ENCODE results near the gene ANK2.

Gene ANK2

DNA sequence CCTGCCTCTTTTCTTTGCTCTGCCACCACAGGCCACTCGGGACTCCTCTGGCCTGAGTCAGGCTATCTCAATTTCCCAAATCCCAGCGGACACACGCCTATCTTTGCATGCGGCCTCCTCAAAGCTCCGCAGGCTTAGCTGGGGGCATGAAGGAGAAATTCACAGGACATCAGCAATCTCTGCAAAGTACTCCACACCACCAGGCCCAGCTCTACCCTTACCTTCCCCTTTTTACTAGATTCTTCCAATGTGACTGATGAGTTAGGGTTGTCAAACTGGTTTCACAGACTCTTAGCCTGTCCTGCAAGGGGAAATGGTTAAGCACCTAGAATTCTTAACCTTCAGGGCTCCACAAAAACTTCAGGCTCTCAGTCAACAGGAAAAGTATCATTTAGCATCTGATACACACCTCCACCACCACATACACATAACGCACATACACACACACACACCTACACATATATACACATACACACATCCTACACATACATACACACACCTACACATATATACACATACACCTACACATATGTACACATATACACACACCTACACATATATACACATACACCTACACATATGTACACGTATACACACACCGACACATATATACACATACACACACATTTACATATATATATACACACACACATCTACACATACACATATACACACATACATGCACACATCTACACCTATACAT is 349.1 kb downstream of the ANK2 start:
- H3K4me3 ChIP-seq (ENCODE audit: low read length): no peak overlapping the region
- TF ChIP-seq, protein P1, sequence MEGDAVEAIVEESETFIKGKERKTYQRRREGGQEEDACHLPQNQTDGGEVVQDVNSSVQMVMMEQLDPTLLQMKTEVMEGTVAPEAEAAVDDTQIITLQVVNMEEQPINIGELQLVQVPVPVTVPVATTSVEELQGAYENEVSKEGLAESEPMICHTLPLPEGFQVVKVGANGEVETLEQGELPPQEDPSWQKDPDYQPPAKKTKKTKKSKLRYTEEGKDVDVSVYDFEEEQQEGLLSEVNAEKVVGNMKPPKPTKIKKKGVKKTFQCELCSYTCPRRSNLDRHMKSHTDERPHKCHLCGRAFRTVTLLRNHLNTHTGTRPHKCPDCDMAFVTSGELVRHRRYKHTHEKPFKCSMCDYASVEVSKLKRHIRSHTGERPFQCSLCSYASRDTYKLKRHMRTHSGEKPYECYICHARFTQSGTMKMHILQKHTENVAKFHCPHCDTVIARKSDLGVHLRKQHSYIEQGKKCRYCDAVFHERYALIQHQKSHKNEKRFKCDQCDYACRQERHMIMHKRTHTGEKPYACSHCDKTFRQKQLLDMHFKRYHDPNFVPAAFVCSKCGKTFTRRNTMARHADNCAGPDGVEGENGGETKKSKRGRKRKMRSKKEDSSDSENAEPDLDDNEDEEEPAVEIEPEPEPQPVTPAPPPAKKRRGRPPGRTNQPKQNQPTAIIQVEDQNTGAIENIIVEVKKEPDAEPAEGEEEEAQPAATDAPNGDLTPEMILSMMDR (conservative IDR thresholded peaks at IDR 0.05; ENCODE audit: low read length): no peak
- no peak for DNase-seq (ENCODE audit: low read depth)

DNA sequence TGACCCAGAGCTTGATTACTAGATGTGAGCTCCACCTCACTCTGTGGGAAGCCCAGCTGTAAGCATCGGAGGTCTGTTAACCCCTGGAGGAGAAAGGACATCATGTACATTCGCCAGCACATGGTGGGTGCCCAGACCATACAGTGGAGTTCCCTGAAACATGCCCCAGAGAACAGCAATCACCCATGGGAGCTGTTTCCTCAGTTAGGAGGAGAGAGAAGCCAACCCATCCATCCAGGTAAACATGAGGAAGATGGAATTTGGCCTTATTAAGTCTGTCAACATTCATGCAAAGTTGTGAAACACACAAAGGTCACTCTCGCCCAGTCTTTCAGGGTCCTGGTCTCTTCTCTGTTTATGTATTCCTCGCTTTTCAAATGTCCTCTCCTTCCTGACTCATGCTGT is 354.7 kb downstream of the ANK2 start:
- no peak for DNase-seq (ENCODE audit: low read depth)
- no peak overlapping the region for H3K4me3 ChIP-seq (ENCODE audit: low read length)
- TF ChIP-seq, protein P1 (conservative IDR thresholded peaks at IDR 0.05; ENCODE audit: low read length): no peak

DNA sequence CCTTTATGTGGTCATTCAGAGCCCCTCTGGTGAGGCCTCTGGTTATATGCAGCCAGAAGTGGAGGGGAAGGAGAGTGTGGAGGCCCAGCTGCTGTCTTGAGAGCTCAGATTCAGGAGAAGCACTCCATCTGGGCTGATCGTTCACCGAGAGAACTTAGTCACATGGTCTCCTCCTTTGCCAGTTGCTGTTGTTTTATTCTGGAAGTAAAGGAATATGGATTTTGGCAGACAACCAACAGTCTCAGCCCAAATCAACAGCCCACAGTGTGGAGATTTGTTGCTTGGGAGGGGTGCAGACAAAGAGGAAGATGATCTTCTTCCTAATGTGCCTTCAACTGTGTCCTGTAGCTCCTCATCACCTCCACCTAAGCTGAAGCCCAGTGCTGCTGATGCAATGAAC is 355.4 kb downstream of the ANK2 start:
- no peak overlapping the region for H3K4me3 ChIP-seq (ENCODE audit: low read length)
- DNase-seq (ENCODE audit: low read depth): no peak
- TF ChIP-seq, protein P1 (conservative IDR thresholded peaks at IDR 0.05; ENCODE audit: low read length): no peak

DNA sequence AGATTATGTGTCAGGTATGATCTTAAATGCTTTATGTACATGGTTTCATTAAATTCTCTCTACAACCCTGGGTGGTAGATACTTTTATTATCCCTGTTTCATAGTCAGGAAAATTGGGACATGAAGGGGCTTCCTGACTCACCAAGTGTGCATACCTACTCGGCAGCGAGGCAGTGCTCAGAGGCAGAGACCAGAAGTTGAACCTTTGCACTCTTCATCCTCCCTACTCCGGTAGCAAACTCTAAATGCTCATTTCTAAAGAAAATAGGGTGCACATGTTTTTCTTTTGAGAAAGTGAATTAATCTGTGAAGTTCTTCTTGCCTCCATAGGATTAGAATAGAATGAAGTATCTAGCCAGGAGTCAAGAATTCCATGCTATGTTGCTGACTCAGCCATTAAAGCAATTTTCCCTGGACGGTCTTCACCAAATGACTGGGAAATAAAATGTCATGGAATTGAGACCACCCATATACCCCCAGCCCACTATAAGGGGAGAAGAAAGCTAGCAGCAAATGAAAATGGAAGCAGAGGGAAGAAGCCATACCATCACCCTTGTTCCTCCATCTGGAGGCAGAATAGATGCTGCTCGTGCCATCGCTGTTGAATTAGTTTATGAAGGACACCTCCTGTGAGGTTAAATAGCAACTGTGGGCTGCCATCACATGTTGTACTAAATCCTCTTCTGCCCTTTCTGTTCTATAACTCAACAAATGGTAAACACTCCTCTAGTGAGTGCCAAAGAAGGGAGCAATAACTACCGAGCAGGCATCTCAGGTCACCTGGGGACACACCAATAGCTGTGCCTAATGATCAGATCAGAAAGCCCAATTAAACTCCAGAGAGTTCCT is 356.6 kb downstream of the ANK2 start:
- no peak overlapping the region for H3K4me3 ChIP-seq (ENCODE audit: low read length)
- no peak for DNase-seq (ENCODE audit: low read depth)
- TF ChIP-seq, protein P1 (conservative IDR thresholded peaks at IDR 0.05; ENCODE audit: low read length): no peak

DNA sequence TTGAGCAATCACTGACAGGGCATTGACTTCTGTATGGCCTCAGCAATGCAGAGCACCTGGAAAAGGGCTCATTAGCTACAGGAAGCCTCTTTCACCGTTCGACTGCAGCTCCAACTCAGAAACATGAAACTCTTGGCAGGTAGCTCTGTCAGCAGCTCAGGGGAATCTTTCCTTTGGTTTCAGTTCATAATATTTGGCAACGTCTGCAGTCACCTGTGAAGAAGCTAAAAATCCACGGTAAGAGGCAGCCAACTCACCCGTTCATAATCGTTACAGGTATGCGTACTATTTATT is 357.2 kb downstream of the ANK2 start:
- DNase-seq (ENCODE audit: low read depth): no peak
- TF ChIP-seq, protein P1 (conservative IDR thresholded peaks at IDR 0.05; ENCODE audit: low read length): no peak
- no peak overlapping the region for H3K4me3 ChIP-seq (ENCODE audit: low read length)

DNA sequence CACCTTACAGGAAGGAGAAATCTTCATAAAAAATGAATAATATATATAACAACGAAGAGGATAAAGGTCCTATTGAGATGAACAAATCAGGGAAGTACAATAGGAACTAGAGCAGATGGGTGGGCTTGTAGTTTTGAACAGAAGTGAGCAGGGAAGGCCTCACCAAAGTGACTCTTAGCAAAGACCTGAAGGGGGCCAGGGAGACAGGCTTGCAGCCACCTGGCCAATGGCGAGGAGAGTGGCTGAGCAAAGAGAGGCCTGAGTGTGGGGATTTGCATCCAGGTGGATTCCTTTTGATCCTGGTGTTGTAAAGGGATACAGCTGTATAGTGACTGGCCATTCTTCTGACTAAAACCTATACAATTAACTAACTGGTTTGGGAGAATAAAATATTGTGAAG is 358.0 kb downstream of the ANK2 start:
- TF ChIP-seq, protein P1 (conservative IDR thresholded peaks at IDR 0.05; ENCODE audit: low read length): no peak
- no peak overlapping the region for H3K4me3 ChIP-seq (ENCODE audit: low read length)
- no peak for DNase-seq (ENCODE audit: low read depth)

DNA sequence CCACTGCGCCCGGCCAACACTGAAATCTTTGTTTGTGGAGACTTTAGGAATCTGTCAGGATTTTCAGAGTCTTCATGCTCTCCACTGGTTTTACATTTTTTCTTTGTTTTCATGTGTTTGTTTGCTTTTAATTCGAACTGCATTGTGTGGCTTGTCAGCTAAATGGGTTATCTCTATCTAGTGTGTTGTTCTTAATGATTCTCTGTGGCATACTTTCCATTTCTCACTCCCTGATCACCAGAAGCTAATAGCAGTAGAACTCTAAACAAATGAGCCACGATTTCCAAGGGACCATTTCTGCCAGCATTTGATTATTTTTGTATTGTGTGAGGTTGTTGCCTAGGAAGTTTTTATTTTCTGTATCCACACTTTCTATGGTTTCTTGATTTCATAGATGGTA is 359.7 kb downstream of the ANK2 start:
- H3K4me3 ChIP-seq (ENCODE audit: low read length): no peak overlapping the region
- TF ChIP-seq, protein P1 (conservative IDR thresholded peaks at IDR 0.05; ENCODE audit: low read length): no peak
- no peak for DNase-seq (ENCODE audit: low read depth)

Measured in AG10803 (cell line).